HEK293T (cell line): ENCODE results near the gene EYA4.

ENCODE experiments used
- ARNT ChIP-seq: fragments of 450-650 bp; IDR thresholded peaks from 2 replicates; pipeline ENCODE4 v1.6.1; 2017; ENCODE audit warnings: mild to moderate bottlenecking
- BHLHE40 ChIP-seq: fragments of 450-650 bp; IDR thresholded peaks from 2 replicates; pipeline ENCODE4 v1.6.1; 2016; ENCODE audit warnings: mild to moderate bottlenecking, moderate library complexity, borderline replicate concordance
- ELF4 ChIP-seq: fragments of 450-650 bp; IDR thresholded peaks from 2 replicates; pipeline ENCODE4 v1.6.1; 2017; ENCODE audit warnings: antibody characterized with exemption
- FOXA1 ChIP-seq: fragments of 450-650 bp; IDR thresholded peaks from 2 replicates; pipeline ENCODE4 v1.6.1; 2016; ENCODE audit warnings: mild to moderate bottlenecking
- FOXK2 ChIP-seq: fragments of 450-650 bp; IDR thresholded peaks from 2 replicates; pipeline ENCODE4 v1.6.1; 2016; ENCODE audit warnings: mild to moderate bottlenecking
- FOXM1 ChIP-seq: fragments of 450-650 bp; IDR thresholded peaks from 2 replicates; pipeline ENCODE4 v1.6.1; 2017; ENCODE audit warnings: mild to moderate bottlenecking, borderline replicate concordance
- HDGF ChIP-seq: fragments of 450-650 bp; IDR thresholded peaks from 2 replicates; pipeline ENCODE4 v1.6.1; 2017; ENCODE audit warnings: antibody characterized with exemption, borderline replicate concordance
- L3MBTL2 ChIP-seq: fragments of 450-650 bp; conservative IDR thresholded peaks from 2 replicates; pipeline ENCODE4 v1.6.1; 2016; ENCODE audit warnings: mild to moderate bottlenecking
- LEF1 ChIP-seq: fragments of 450-650 bp; IDR thresholded peaks from 2 replicates; pipeline ENCODE4 v1.6.1; 2017; ENCODE audit warnings: mild to moderate bottlenecking, borderline replicate concordance
- PKNOX1 ChIP-seq: fragments of 450-650 bp; IDR thresholded peaks from 2 replicates; pipeline ENCODE4 v1.6.1; 2016
- SP1 ChIP-seq: fragments of 450-650 bp; IDR thresholded peaks from 2 replicates; pipeline ENCODE4 v1.6.1; 2017
- SUZ12 ChIP-seq: fragments of 450-650 bp; IDR thresholded peaks from 2 replicates; pipeline ENCODE4 v1.6.1; 2016; ENCODE audit warnings: mild to moderate bottlenecking
- TARDBP ChIP-seq: fragments of 450-650 bp; IDR thresholded peaks from 2 replicates; pipeline ENCODE4 v1.6.1; 2016
- ZNF384 ChIP-seq: fragments of 450-650 bp; IDR thresholded peaks from 2 replicates; pipeline ENCODE4 v1.6.1; 2016

- TF ChIP-seq FOXK2 (no peak), TARDBP (no peak), FOXA1 (no peak), ARNT (no peak), PKNOX1 (no peak), SP1 (no peak), HDGF (no peak), ZNF384 (no peak), LEF1 (no peak), BHLHE40 (no peak), FOXM1 (no peak), L3MBTL2 (no peak), SUZ12 (no peak), ELF4 (no peak)
Observed at GRCh38 chr6:133447924-133448323, 206.8 kb downstream of the EYA4 start.
